SKM-1 treated with dmso at 0.1 percent for 144 hours (cell line): Measurements from ENCODE around the gene SHROOM4.

Experiments
- DNase-seq: peaks from one replicate; lab custom pipeline; 2025; ENCODE audit not compliant: unreplicated experiment; lab: John Stamatoyannopoulos, UW

SHROOM4 gene

DNA sequence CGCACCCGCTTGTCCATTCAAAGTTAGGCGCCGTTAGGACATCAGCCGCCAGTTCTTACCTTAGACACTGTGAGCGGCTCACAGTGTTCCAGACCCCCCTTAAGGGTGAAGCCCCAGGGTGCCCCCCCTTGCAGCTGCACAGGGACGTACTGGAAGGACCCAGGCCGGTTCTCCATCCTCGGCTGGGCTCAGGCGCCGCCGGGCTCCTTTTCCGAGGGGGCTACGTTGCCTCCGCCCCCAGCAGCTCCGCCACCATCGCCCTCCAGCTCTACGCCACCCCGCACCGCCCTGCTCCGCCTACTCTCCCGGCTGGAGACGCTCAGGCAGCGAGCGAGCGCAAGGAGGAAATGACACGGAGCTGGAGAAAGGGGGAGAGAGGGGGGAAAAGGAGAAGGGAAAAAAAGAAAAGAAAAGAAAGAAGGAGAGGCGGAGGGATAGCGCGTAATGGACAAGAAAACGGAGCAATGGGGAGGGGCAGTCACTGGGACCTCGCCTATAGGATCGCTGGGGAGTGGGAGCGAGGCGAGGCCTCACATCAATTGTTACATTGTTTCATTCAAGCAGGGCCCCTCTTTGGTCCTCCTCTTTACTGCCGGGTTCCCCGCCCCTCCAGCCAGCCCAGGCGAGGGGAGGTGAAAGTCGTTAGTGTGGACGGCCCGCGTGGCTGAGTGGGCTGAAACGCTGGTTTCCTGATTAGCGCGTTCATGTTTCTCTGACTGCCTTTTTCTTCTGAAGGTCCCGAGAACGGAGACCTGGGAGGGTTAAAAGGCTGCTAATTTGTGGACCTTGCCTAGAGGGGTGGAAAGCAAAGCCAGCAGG, at the start of gene SHROOM4:
Gene SHROOM4 (minus strand): TSS at position 352 of the 819 bp plus-strand sequence. CDS start 176 bp downstream, at position 176.
- no peak for DNase-seq

DNA sequence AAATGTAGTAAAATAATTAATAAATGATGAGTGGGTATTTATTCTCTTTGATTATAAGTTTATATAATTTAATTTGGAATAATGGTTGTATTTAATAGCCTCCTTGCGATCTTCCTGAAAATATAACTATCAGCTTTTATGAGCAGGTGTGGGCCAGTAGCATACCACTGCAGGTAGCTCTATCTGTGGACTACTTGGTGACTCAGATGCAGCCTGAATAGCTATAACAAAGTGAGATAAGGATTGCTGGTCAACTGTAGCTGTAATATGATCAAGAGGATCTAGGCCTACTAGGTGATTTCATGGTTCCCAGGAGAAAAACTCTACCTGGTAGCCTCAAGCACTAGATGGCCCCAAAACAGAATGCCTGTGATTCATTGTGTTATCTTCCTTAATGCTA, 49.5 kb upstream of the SHROOM4 start:
- no peak for DNase-seq

DNA sequence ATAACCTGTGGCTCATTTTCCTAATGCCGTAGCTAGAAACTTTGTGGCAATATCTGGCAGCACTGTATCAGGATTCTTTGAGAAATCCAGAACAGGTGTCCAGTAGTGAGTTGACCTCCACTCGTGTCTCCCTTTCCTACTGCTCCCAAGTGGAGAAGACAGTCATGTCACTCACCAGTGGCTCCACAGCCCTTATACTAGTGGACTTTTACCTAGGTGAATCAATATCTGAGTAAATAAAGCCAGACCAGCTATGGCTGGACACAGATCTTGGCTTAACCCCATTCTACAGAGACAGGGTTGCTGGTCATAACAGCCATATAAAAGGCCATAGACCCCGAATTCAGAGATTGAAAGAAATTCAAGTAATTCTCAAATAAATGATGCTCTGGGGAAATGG, 46.5 kb upstream of the SHROOM4 start:
- no peak for DNase-seq

- DNase-seq: no peak
These were observed 44.6 kb upstream of the SHROOM4 start for GRCh38 chrX:50858548-50858947.

DNA sequence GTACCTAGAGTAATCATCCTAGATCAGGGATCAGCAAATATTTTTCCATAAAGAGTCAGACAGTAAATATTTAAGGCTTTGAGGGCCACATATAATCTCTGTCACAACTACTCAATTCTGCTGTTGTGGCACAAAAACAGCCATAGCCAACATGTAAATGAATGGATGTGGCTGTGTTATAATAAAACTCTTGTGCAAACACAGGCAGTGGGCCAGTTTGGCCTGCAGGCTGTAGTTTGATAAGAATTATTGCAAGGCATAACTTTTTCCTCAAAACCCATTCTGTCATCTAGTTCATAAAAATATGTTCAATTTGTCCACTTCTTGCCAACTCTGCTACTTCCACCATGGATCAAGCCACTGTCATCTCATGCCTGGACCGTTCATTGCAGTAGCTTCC, 39.4 kb upstream of the SHROOM4 start:
- no peak for DNase-seq

DNA sequence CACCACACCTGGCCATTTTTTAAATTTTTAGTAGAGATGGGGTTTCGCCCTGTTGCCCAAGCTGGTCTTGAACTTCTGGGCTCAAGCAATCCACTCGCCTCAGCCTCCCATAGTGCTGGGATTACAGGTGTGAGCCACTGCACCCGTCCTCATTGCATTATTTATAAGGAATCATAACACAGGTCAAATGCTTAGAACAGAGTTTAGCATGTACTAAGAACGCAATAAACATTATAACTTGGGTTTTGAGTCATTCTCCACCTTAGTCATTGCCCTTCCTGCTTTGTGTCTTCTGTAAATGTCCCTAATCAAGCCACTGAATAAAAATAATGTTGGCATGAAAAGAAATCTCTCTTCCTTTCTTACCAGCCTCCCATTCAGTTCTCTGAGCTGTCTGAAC, 38.5 kb upstream of the SHROOM4 start:
- no peak for DNase-seq

DNA sequence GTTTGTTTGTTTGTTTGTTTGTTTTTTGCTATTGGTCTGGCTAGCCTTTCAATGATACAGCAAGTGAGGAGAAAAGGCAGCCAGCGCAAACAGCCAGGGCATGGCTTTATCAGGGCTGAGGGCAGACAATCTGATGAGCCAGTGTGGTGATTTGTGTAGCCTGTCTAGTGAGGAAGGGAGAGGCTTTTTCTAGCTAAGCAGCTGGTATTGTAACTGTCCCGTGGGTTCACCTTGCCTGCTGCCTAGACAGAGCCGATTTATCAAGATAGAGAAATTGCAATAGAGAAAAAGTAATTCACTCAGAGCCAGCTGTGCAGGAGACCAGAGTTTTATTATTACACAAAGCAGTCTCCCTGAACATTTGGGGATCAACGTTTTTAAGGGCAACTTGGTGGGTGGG, 28.2 kb upstream of the SHROOM4 start:
- no peak for DNase-seq

DNA sequence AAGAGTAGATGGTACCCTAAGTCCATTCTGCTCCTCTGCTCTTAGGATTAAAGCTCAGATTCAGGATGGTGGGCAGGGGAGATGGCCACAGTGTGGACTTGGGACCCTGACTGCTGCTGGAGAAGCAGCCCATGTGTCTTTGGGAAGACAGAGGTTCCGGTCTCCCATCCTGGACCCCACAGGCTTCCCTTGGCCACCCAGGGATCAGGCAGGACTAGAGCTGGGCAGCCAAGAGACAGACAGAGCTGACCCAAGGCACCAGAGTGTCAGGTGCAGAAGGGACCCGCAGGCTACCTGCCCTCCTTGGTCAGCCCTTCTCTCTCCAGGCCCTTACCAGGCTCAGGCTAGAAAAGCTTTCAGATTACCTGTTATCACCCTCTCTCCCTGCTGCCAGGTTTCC, 25.7 kb upstream of the SHROOM4 start:
- DNase-seq: no peak

DNA sequence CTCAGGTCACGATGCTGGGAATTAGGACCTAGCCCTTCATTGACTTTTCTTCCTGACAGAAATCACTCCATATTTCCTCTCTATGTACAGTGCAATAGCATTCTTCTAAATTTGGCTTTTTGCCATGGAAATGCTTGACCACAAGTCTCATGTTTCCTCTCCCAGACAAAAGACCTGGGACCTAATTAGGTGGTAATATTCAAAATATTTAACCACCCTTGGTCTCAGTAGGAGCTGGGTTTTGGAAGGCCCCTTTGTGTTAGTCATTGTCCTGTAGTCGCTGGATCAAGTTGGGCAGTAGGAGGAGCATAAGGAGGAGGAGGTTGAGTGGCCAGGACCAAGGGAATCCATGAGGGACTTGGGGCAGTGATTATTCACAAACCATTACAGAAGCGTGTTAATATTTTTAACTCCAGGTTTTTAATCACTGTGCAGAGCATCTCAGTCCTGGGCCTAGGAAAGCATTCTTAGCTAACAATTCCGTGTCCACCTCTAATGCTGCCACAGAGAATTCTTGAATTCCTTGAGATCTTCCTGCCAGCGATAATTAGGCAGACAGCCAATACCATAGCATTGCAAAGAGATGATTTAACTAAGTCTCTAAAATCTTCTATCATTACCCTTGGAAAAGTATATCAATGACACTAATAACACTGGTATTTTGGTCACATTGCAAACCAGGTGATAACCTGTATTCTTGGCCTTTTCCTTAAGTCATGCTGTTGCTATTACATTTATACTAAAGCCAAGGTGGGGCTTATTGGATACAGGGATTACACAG, 25.0 kb upstream of the SHROOM4 start:
- DNase-seq: no peak

DNA sequence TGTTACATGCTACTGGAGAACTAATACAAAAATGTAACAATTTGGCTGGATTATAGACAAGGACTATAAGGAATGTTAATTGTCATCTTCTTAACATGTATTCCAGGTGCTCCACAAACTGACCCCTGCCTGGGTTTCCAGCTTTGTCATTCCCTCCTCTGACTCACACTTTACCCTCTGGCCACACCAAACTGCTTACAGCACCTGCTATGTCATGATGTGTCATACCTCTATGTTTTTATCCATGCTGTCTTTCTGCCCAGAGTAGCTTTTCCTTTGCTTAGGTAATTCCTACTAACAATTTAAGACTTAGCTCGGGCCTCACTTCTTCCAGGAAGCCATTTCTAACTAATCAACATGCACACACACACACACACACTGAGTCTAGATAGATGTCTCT, 14.0 kb upstream of the SHROOM4 start:
- no peak for DNase-seq

DNA sequence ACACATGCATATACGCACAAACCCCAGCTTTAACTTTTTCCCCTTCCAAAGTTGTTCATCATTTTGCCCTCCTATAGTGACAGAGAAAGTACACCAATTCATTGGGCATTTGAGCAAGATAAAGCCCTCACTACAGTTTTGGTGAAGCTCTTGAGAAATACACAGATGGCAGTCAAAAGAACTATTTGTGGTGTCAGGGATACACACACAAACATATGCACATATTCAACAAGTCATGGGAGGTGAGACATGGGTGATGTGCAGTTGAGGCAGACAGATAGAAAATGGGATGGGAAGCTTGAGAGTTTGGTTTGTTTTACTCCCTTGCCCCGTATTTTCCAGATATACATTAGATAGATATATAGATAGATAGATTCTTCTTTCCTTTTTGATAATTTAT, 11.8 kb upstream of the SHROOM4 start:
- no peak for DNase-seq

DNA sequence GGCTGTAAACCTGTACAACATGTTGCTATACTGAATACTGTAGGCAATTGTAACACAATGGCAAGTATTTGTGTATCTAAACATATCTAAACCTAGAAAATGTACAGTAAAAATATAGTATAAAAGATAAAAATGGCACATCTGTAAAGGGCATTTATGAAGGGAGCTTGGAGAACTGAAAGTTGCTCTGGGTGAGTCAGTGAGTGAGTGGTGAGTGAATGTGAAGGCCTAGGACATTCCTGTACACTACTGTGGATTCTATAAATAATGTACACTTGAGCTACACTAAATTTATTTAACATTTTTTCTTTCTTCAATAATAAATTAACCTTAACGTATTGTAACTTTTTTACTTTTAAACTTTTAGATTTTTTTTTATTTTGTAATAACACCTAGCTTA, 5.0 kb upstream of the SHROOM4 start:
- no peak for DNase-seq

DNA sequence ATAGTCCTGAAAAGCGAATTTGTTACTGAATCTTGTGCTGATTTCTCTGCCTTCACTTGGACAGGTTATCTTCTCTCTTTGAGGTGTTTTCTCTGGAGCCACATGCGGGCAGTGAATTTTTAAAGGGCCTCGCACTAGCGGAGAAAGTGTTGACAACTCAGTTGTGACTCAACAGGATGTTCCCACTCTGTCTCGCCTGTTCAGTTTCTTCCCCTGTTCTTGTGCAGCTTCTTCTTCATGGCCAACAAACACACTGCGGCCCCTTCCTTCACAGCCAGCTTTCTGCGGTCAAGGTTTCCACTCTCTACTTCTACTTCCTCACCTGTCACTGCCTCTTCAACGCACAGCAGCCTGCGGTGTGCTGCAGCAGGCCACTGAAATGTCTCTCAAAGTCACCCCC, 1.1 kb upstream of the SHROOM4 start:
- DNase-seq: no peak

DNA sequence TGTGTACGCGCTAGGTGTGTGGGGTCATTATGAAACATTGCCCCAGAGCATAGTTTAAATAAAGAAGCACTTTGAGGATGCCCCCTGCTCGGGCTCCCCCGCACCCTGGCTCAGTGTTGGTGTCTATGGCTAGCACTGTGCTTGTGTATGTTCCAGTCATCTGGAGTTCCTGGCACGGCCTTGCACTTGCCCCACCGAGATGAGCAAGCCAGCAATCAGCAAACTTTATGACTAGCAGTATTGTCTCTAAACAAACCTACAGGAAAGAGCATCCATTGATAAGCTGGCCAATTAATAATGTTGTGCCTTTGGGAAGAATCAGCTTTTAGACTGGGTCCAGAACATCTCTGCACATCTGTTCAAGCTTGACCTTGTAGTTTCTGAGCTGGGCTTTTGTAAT, 707 bp upstream of the SHROOM4 start:
- DNase-seq: no peak

GRCh38 chrX:50812995-50813842, 775 bp downstream of the SHROOM4 start:
- no peak for DNase-seq

- DNase-seq: no peak
These were observed 8.7 kb downstream of the SHROOM4 start for GRCh38 chrX:50805276-50805675.

DNA sequence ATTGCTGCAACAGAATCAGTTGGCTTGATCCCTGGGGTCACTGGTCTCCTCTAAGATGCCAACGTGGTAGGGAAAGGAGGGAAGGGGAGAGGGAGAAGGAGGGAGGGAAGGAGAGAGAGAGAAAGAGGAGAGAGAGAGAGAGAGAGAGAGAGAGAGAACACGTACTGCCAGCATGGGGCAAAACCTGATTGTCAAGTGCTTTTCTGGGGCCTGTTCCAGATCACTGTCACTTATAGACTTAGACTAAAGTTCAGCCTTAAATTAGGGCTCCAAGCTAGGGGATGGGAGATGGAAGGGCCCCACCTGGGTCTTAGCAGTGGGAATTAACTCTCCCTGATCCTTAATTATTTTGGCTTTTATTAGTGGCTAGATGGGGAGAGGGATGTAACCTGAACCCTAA, 12.9 kb downstream of the SHROOM4 start:
- DNase-seq: no peak

DNA sequence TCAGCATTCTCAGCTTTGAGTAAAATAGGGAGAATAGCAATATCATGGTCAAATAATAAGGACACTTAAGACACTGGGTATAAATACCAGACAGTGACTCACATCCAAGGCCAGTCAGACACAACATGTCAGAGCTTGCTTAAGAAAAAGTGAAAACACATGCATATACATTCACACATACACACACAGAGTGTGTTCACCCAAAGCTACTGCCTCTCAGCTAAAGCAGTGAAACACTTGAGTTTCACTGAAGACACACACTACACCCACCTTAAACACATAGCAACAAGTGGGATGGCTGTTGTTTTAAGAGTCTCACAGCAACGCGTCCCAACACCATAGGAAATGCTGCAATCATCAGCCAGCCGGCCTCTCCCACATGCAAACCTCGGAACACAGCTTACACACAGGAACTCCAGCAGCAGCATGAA, 14.4 kb downstream of the SHROOM4 start:
- DNase-seq: no peak

DNA sequence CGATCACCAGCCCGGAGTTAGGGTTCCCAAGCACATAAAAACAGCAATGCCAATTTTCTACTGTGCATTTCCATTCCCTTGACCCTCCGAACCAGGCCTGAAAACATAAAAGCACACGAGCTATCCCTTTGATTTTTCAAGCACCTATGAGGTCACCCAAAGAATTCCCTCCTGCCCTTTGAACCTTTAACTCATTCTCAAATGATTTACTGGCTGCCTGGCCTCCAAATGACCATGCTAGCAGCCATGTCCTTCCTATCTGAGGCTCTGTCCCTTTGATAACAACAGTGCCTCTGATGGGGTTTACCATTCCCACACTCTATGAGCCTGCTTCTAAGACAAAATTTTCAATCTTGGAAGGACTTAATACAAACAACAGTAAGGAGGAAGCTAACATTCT, 15.2 kb downstream of the SHROOM4 start:
- no peak for DNase-seq

DNA sequence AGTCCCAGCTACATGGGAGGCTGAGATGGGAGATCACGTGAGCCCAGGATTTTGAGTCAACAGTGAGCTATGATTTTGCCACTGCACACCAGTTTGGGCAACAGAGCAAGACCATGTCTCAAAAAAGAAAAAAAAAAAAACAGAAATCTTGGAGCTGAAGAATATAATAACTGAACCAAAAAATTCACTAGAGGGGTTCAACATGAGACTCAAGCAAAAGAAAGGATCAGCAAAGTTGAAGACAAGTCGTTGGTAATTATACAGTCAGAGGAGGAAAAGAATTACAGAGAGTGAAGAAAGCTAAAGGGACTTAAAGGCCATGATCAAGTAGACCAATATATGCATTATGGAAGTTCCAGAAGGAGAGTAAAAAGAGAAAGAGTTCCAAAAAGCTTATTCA, 26.9 kb downstream of the SHROOM4 start:
- no peak for DNase-seq

- no peak for DNase-seq
These were observed 33.9 kb downstream of the SHROOM4 start for GRCh38 chrX:50780144-50780543.
